HTERT RPE-1 (cell line): ENCODE data around the gene ISG15.
"Not testable (repeated sequence)": the region's sequence is repeated elsewhere in the genome, so short reads cannot be mapped to it uniquely, and the experiment has no call there.

ENCODE experiments used
- in situ Hi-C: fragments of 300-500 bp; cut with MboI; formaldehyde crosslinking; loops from 4 replicates; pipeline ENCODE4 v1.14.3; 2020; ENCODE audit warnings: low sequenced_read_pairs

ISG15 gene

GRCh38 chr1:1026599-1027413, 13.5 kb downstream of the ISG15 start:
- in situ Hi-C loops = no loop called here

GRCh38 chr1:1027791-1028190, 14.5 kb downstream of the ISG15 start:
- in situ Hi-C loops = no loop called here

- in situ Hi-C loops = not testable (repeated sequence)
Measured at GRCh38 chr1:1030867-1031658, 17.8 kb downstream of the ISG15 start.

GRCh38 chr1:1031659-1032235, 18.4 kb downstream of the ISG15 start:
- in situ Hi-C loops = no loop called here

GRCh38 chr1:1032424-1032823, 19.1 kb downstream of the ISG15 start:
- in situ Hi-C loops = no loop called here

GRCh38 chr1:1033009-1033587, 19.8 kb downstream of the ISG15 start:
- in situ Hi-C loops = no loop called here

- in situ Hi-C loops = no loop called here
Measured at GRCh38 chr1:1033731-1034438, 20.6 kb downstream of the ISG15 start.

GRCh38 chr1:1034439-1034781, 21.1 kb downstream of the ISG15 start:
- in situ Hi-C loops = no loop called here

GRCh38 chr1:1035291-1035943, 22.1 kb downstream of the ISG15 start:
- in situ Hi-C loops = no loop called here

- in situ Hi-C loops = no loop called here
Measured at GRCh38 chr1:1037366-1038327, 24.4 kb downstream of the ISG15 start.

GRCh38 chr1:1038694-1039093, 25.4 kb downstream of the ISG15 start:
- in situ Hi-C loops = no loop called here

- in situ Hi-C loops = no loop called here
Measured at GRCh38 chr1:1039145-1039910, 26.0 kb downstream of the ISG15 start.

- in situ Hi-C loops = no loop called here
Measured at GRCh38 chr1:1040004-1040991, 27.0 kb downstream of the ISG15 start.

GRCh38 chr1:1041092-1041523, 27.8 kb downstream of the ISG15 start:
- in situ Hi-C loops = no loop called here

- in situ Hi-C loops = no loop called here
Measured at GRCh38 chr1:1041873-1042272, 28.6 kb downstream of the ISG15 start.

GRCh38 chr1:1042835-1043234, 29.5 kb downstream of the ISG15 start:
- in situ Hi-C loops = no loop called here

GRCh38 chr1:1043411-1043810, 30.1 kb downstream of the ISG15 start:
- in situ Hi-C loops = no loop called here
